Endometrium (tissue), 2 donors: Measurements from ENCODE around the gene PALLD.

Source experiments
- FAIRE-seq: peaks from 2 replicates; lab custom pipeline; 2012; peaks lifted over from hg19 to GRCh38; lab: Jason Lieb, UNC
- donor health status: control.
- donor health status: control.

PALLD gene

GRCh38 chr4:168647646-168648375 is 151.0 kb downstream of the PALLD start:
- FAIRE-seq: no peak

DNA sequence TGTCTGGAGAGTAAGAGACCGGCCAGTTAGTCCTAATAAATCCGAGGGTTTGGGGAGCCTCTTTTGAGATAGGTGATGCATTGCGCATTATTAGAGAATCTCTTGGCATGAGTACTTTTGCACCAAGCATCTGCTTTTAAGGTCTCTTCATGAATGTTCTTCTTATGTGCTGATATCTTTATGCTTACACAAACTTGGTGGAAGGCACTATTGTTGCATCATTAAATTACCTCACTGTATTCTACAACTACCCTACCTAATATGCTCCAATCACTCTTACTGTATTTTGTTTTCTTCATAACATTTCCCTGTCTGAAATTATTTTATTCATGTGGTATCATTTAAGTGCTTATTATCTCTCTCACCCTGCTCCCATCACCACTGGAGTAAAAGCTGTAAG is 151.6 kb downstream of the PALLD start:
- FAIRE-seq: no peak

DNA sequence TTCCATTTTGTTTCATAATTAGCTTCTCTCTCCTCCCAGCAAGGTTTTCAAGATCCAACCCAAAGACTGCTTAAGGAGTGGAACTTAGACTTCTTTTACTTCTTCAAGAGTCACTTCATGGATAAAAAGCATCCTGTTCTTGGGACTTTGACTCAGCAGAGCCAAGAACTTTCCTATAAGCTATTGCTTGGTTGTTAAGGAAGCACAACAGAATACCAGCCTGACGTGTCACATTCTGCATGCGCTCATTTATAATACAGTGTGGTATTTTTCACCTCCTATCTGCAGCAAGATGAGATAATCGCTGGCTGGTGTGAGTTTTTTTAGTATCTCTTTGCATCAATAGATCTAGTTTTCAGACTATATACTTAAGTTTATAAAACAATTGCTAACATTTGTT is 152.1 kb downstream of the PALLD start:
- FAIRE-seq: no peak

DNA sequence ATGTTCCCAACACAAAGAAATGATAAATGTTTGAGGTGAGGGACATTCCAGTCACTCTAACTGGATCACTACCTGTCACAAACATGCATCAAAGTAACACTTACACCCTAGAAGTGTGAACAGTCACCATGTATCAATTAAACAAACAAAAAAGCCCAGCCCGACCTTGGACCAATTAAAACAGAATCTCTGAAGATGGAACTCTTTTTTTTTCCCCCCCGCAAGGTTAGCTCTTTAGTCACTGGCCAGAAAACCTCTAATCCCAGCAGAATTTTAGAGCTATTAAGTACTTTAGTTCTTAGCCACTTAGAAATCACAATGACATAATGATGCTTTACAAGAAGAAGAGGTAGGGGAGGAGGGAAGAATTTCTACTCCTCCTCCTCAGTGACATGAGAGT is 154.5 kb downstream of the PALLD start:
- FAIRE-seq: no peak

GRCh38 chr4:168651864-168652263 is 155.0 kb downstream of the PALLD start:
- no peak for FAIRE-seq

- FAIRE-seq: no peak
Observed at GRCh38 chr4:168652755-168653154, 155.9 kb downstream of the PALLD start.

- FAIRE-seq: peak; percentile 50
Observed at GRCh38 chr4:168654104-168654847, 157.4 kb downstream of the PALLD start.

- no peak for FAIRE-seq
Observed at GRCh38 chr4:168654848-168655174, 158.0 kb downstream of the PALLD start.

GRCh38 chr4:168655182-168655581 is 158.3 kb downstream of the PALLD start:
- FAIRE-seq: no peak

GRCh38 chr4:168656055-168656660 is 159.3 kb downstream of the PALLD start:
- FAIRE-seq: peak; percentile 83

- no peak for FAIRE-seq
Observed at GRCh38 chr4:168656946-168657473, 160.2 kb downstream of the PALLD start.

DNA sequence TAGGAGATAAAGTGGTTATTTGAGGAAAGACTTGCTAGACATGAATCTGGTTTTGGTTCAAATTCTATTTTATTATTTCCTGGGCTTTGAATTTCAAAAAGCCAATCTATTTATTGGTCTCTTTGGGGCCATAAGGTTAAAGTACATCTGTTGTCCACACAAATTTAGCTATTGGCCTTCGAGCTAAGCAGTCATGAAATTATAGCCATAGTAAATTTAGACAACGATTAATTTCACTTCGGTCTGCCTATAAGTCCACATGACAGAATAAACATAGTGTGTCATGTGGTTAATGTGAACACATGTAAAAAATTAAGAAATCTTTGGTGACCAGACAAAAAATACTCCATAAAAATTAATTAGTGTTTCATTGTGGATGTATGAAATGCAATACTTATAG is 161.9 kb downstream of the PALLD start:
- peak; percentile 97 for FAIRE-seq

- no peak for FAIRE-seq
Observed at GRCh38 chr4:168659741-168660465, 163.1 kb downstream of the PALLD start.

DNA sequence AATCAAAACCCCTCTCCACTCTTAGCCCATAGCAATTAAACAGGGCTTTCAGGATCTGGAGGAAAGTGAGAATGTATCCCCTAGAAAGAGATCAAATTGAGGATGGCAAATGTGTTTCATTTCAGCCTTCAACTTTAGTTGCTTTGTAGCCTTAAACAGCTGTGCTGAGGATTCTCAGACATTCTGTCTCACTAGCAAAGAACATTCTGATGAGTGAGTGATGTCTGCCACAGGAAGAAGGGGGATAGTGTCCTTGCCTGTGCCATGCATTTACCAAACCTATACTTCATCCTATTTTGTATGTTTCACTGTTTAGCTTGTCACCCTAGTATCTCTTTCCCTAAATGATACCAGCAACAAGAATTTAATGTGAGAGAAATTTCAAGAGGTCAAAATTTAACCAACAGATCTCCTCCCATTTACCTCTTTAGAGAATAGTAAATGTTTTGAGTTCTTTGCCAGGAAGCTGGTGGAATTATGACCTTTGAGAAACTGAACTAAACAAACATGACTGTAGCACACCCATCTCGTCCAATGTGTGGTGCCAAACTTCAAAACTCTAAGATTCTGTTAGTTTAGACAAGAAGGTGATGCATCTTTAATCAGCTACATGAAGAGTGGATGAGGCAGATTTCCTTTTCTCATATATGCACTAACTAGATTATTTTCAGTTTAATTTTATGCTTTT is 165.6 kb downstream of the PALLD start:
- no peak for FAIRE-seq

- FAIRE-seq: peak; percentile 4
Observed at GRCh38 chr4:168664242-168664891, 167.5 kb downstream of the PALLD start.

- FAIRE-seq: no peak
Observed at GRCh38 chr4:168666531-168666930, 169.7 kb downstream of the PALLD start.

DNA sequence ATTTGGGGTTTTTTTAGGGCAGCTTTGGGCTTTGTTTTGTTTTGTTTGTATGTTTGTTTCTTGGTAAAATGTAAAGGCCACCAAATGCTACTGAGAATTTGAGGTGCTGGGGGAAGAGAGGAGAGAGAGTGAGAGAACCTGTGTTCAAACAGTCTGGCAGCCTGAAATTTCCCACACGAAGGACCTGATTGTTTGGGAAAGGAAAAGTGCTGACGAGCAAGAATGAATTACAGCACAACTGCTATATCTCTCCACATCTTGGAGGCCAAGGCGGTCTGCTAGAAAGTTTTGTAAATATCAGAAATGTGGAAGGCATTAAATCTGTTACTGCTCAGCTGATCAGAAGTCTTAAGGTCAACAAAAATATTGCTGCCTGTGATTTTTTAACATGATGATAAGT is 170.5 kb downstream of the PALLD start:
- FAIRE-seq: peak; percentile 99

- FAIRE-seq: no peak
Observed at GRCh38 chr4:168667921-168668320, 171.1 kb downstream of the PALLD start.

- no peak for FAIRE-seq
Observed at GRCh38 chr4:168673476-168673875, 176.6 kb downstream of the PALLD start.

- no peak for FAIRE-seq
Observed at GRCh38 chr4:168674077-168674747, 177.4 kb downstream of the PALLD start.

DNA sequence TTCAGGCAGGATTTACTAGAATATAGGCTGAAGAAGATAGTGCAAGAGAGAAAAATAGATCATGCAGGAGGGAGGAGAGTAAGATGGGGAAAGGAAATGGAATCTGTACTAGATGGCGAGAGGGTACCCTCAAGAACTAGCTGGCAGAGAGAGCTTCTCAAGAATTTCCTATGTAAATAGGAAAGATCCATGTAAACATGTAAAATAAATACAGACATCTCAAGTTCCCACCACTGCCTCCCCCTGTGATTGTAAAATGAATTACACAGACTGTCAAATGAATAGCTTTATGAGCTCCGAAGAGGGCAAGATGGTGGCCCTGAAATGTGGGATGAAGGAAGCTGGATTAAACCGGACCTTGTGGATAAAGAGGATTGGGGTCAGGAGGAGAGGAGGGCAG is 178.0 kb downstream of the PALLD start:
- FAIRE-seq: no peak
